Measurements from ENCODE around the gene ATG16L2. TPM values are rescaled to one million over a fixed set of nuclear protein-coding genes. Genes with fewer than 3 reads are reported as not detected.

The ATG16L2 gene
- polyA plus RNA-seq, 2 of the 4 experiments (the other 2 are of a cell fraction) = 6.1 to 6.3 TPM

- WGBS (ENCODE audit: missing lambda C conversion rate) = 97% methylated on average over 1 of the region's 1 CpG
- no peak overlapping the region for H3K27ac ChIP-seq
- DNase-seq (ENCODE audit: low read depth in 1 of 2, low spot score in 1 of 2) = no peak
- no peak for ATAC-seq
- POLR2A ChIA-PET = no interaction called here
- no peak for FAIRE-seq
- CTCF ChIA-PET = interaction anchor here (0.7 kb wide), 1 partner anchor 11 kb away, joined by 3 read pairs; no protein-coding TSS in a partner anchor
- no peak for TF ChIP-seq FOSB (CRISPR knock-in tag; IDR thresholded peaks at IDR 0.05)
- no peak for TF ChIP-seq RNF2 (IDR thresholded peaks at IDR 0.05; ENCODE audit: borderline replicate concordance, low read depth)
- no peak for TF ChIP-seq JUNB (IDR thresholded peaks at IDR 0.05)
- TF ChIP-seq RFX5 (IDR thresholded peaks at IDR 0.05) = no peak
- TF ChIP-seq RARB (CRISPR knock-in tag; IDR thresholded peaks at IDR 0.05) = no peak
- TF ChIP-seq ZFP36 (IDR thresholded peaks at IDR 0.05; ENCODE audit: borderline replicate concordance, partially characterized antibody) = no peak
- no peak for TF ChIP-seq ATOH8 (CRISPR knock-in tag; IDR thresholded peaks at IDR 0.05; ENCODE audit: low read depth)
- H3K4me2 ChIP-seq = no peak overlapping the region
- no peaks in the 10 kb centered on the region for H3K4me1 ChIP-seq
- no peaks in the 10 kb centered on the region for H3K9me3 ChIP-seq
- no peak overlapping the region for H3K4me3 ChIP-seq
These were observed 48.9 kb downstream of the ATG16L2 start for GRCh38 chr11:72863091-72863490.

- Histone ChIP-seq H3K4me1 (no peaks in the 10 kb centered on the region), H3K27ac (no peak overlapping the region), H3K4me2 (no peak overlapping the region), H3K9me3 (no peaks in the 10 kb centered on the region), H3K4me3 (no peak overlapping the region)
- TF ChIP-seq ELK1 (IDR thresholded peaks at IDR 0.05; ENCODE audit: low read depth, low read length) (no peak), POLR2AphosphoS2 (conservative IDR thresholded peaks at IDR 0.05; ENCODE audit: low read length) (no peak), RCOR1 (IDR thresholded peaks at IDR 0.05; ENCODE audit: low read depth, low read length) (no peak), CBX8 (IDR thresholded peaks at IDR 0.05) (no peak), MAX (IDR thresholded peaks at IDR 0.05) (no peak), BHLHE40 (IDR thresholded peaks at IDR 0.05; ENCODE audit: low read depth, low read length) (no peak), HMGXB4 (CRISPR knock-in tag; IDR thresholded peaks at IDR 0.05; ENCODE audit: borderline replicate concordance) (no peak), HDAC2 (IDR thresholded peaks at IDR 0.05) (no peak), CTCF (IDR thresholded peaks at IDR 0.05) (no peak), CEBPB (IDR thresholded peaks at IDR 0.05) (no peak), NFE2L2 (conservative IDR thresholded peaks at IDR 0.05; ENCODE audit: low read length) (no peak), TP53 (CRISPR knock-in tag; IDR thresholded peaks at IDR 0.05) (no peak), NPAS2 (CRISPR knock-in tag; IDR thresholded peaks at IDR 0.05; ENCODE audit: borderline replicate concordance) (no peak), USF2 (IDR thresholded peaks at IDR 0.05) (no peak), CHD4 (IDR thresholded peaks at IDR 0.05; ENCODE audit: borderline replicate concordance) (no peak), BCL3 (IDR thresholded peaks at IDR 0.05) (no peak)
- ATAC-seq = no peak
- DNase-seq (ENCODE audit: low read depth in 1 of 2, low spot score in 1 of 2) = no peak
- FAIRE-seq = no peak
- ChIA-PET POLR2A (no interaction called here), CTCF (no interaction called here)
- 45% methylated on average over 1 of the region's 1 CpG for WGBS (ENCODE audit: missing lambda C conversion rate)
These were observed 49.7 kb downstream of the ATG16L2 start for GRCh38 chr11:72863916-72864315.

Measured in A549 (cell line).